CD4-positive, alpha-beta T cell treated with Interleukin-17A for 1 hour (primary cell): ENCODE measurements around the gene AMPD3.
A peak's percentile ranks its signal among the peaks of the same experiment; 100 is the strongest.

Experiments used
- DNase-seq: peaks from one replicate; pipeline ENCODE4 v3.0.0-alpha.2; 2020

AMPD3 gene

GRCh38 chr11:10506008-10506370 lies 50.9 kb downstream of the AMPD3 start:
- DNase-seq: no peak

GRCh38 chr11:10511181-10511621 lies 56.1 kb downstream of the AMPD3 start:
- no peak for DNase-seq

GRCh38 chr11:10514202-10514601 lies 59.1 kb downstream of the AMPD3 start:
- no peak for DNase-seq

GRCh38 chr11:10514709-10515108 lies 59.6 kb downstream of the AMPD3 start:
- DNase-seq: no peak

- DNase-seq: no peak
These were observed 60.4 kb downstream of the AMPD3 start for GRCh38 chr11:10515418-10515817.

GRCh38 chr11:10518123-10518522 lies 63.1 kb downstream of the AMPD3 start:
- DNase-seq: no peak

GRCh38 chr11:10518891-10519290 lies 63.8 kb downstream of the AMPD3 start:
- DNase-seq: no peak

- no peak for DNase-seq
These were observed 64.6 kb downstream of the AMPD3 start for GRCh38 chr11:10519630-10520029.

- DNase-seq: no peak
These were observed 65.5 kb downstream of the AMPD3 start for GRCh38 chr11:10520562-10520961.

GRCh38 chr11:10522276-10522675 lies 67.2 kb downstream of the AMPD3 start:
- DNase-seq: no peak

- no peak for DNase-seq
These were observed 67.9 kb downstream of the AMPD3 start for GRCh38 chr11:10522921-10523320.

GRCh38 chr11:10524471-10524870 lies 69.4 kb downstream of the AMPD3 start:
- DNase-seq: no peak

GRCh38 chr11:10526974-10527918 lies 72.2 kb downstream of the AMPD3 start:
- no peak for DNase-seq

- DNase-seq: no peak
These were observed 73.1 kb downstream of the AMPD3 start for GRCh38 chr11:10528121-10528520.

- no peak for DNase-seq
These were observed 74.2 kb downstream of the AMPD3 start for GRCh38 chr11:10529279-10529678.

GRCh38 chr11:10532526-10532925 lies 77.5 kb downstream of the AMPD3 start:
- DNase-seq: no peak

- no peak for DNase-seq
These were observed 78.3 kb downstream of the AMPD3 start for GRCh38 chr11:10533323-10533722.

GRCh38 chr11:10534316-10534715 lies 79.3 kb downstream of the AMPD3 start:
- DNase-seq: no peak

- no peak for DNase-seq
These were observed 82.5 kb downstream of the AMPD3 start for GRCh38 chr11:10537600-10537999.

- DNase-seq: no peak
These were observed 83.9 kb downstream of the AMPD3 start for GRCh38 chr11:10538924-10539323.

GRCh38 chr11:10539339-10539738 lies 84.3 kb downstream of the AMPD3 start:
- DNase-seq: no peak

- DNase-seq: no peak
These were observed 85.5 kb downstream of the AMPD3 start for GRCh38 chr11:10540546-10540914.

GRCh38 chr11:10540915-10541560 lies 86.0 kb downstream of the AMPD3 start, which contains the start of gene RNF141:
TSS of gene RNF141 (minus strand) at chr11:10541187. CDS start at chr11:10534158, 7,029 bp downstream.
- DNase-seq: peak; percentile 92

GRCh38 chr11:10541561-10541930 lies 86.5 kb downstream of the AMPD3 start:
- no peak for DNase-seq
